ENCODE data around the gene CLCN4.

The CLCN4 gene

GRCh38 chrX:10165580-10166247 is 8.9 kb downstream of the CLCN4 start:
- no peak overlapping the region for H3K27ac ChIP-seq
- DNase-seq (ENCODE audit: low read depth, low spot score) = no peak

GRCh38 chrX:10166248-10166716 is 9.5 kb downstream of the CLCN4 start:
- no peak overlapping the region for H3K27ac ChIP-seq
- DNase-seq (ENCODE audit: low read depth, low spot score) = no peak

- DNase-seq (ENCODE audit: low read depth, low spot score) = no peak
- H3K27ac ChIP-seq = no peak overlapping the region
These were observed 10.0 kb downstream of the CLCN4 start for GRCh38 chrX:10166731-10167151.

- DNase-seq (ENCODE audit: low read depth, low spot score) = no peak
- no peak overlapping the region for H3K27ac ChIP-seq
These were observed 10.8 kb downstream of the CLCN4 start for GRCh38 chrX:10167573-10167972.

- DNase-seq (ENCODE audit: low read depth, low spot score) = no peak
- H3K27ac ChIP-seq = no peak overlapping the region
These were observed 11.5 kb downstream of the CLCN4 start for GRCh38 chrX:10168226-10168625.

- no peak overlapping the region for H3K27ac ChIP-seq
- DNase-seq (ENCODE audit: low read depth, low spot score) = no peak
These were observed 12.4 kb downstream of the CLCN4 start for GRCh38 chrX:10169175-10169574.

GRCh38 chrX:10171249-10171648 is 14.5 kb downstream of the CLCN4 start:
- DNase-seq (ENCODE audit: low read depth, low spot score) = no peak
- H3K27ac ChIP-seq = no peak overlapping the region

- DNase-seq (ENCODE audit: low read depth, low spot score) = no peak
- H3K27ac ChIP-seq = no peak overlapping the region
These were observed 16.1 kb downstream of the CLCN4 start for GRCh38 chrX:10172877-10173276.

- DNase-seq (ENCODE audit: low read depth, low spot score) = peak; percentile 61
- peak overlapping the region; percentile 9 for H3K27ac ChIP-seq
These were observed 16.6 kb downstream of the CLCN4 start for GRCh38 chrX:10173331-10173900.

- H3K27ac ChIP-seq = no peak overlapping the region
- DNase-seq (ENCODE audit: low read depth, low spot score) = no peak
These were observed 17.3 kb downstream of the CLCN4 start for GRCh38 chrX:10174051-10174450.

- H3K27ac ChIP-seq = no peak overlapping the region
- DNase-seq (ENCODE audit: low read depth, low spot score) = no peak
These were observed 18.0 kb downstream of the CLCN4 start for GRCh38 chrX:10174810-10175209.

- H3K27ac ChIP-seq = no peak overlapping the region
- no peak for DNase-seq (ENCODE audit: low read depth, low spot score)
These were observed 18.6 kb downstream of the CLCN4 start for GRCh38 chrX:10175319-10175871.

- peak; percentile 20 for DNase-seq (ENCODE audit: low read depth, low spot score)
- peak overlapping the region; percentile 51 for H3K27ac ChIP-seq
These were observed 19.6 kb downstream of the CLCN4 start for GRCh38 chrX:10176121-10177003.

GRCh38 chrX:10177004-10177396 is 20.2 kb downstream of the CLCN4 start:
- peak overlapping the region; percentile 51 for H3K27ac ChIP-seq
- no peak for DNase-seq (ENCODE audit: low read depth, low spot score)

- DNase-seq (ENCODE audit: low read depth, low spot score) = no peak
- no peak overlapping the region for H3K27ac ChIP-seq
These were observed 20.8 kb downstream of the CLCN4 start for GRCh38 chrX:10177601-10178000.

- DNase-seq (ENCODE audit: low read depth, low spot score) = no peak
- H3K27ac ChIP-seq = no peak overlapping the region
These were observed 22.2 kb downstream of the CLCN4 start for GRCh38 chrX:10178866-10179463.

GRCh38 chrX:10183760-10184159 is 27.0 kb downstream of the CLCN4 start:
- no peak for DNase-seq (ENCODE audit: low read depth, low spot score)

GRCh38 chrX:10184411-10184810 is 27.6 kb downstream of the CLCN4 start:
- H3K27ac ChIP-seq = no peak overlapping the region
- no peak for DNase-seq (ENCODE audit: low read depth, low spot score)

More at GRCh38 chrX:10183760-10184159, 27.0 kb downstream of the CLCN4 start:
- H3K27ac ChIP-seq = no peak overlapping the region

- no peak overlapping the region for H3K27ac ChIP-seq
- no peak for DNase-seq (ENCODE audit: low read depth, low spot score)
These were observed 29.6 kb downstream of the CLCN4 start for GRCh38 chrX:10186355-10186754.

- DNase-seq (ENCODE audit: low read depth, low spot score) = no peak
- no peak overlapping the region for H3K27ac ChIP-seq
These were observed 30.6 kb downstream of the CLCN4 start for GRCh38 chrX:10187421-10187820.

Measured in epithelial cell of prostate (primary cell).